ENCODE measurements around the gene CACNA2D3.

DNA sequence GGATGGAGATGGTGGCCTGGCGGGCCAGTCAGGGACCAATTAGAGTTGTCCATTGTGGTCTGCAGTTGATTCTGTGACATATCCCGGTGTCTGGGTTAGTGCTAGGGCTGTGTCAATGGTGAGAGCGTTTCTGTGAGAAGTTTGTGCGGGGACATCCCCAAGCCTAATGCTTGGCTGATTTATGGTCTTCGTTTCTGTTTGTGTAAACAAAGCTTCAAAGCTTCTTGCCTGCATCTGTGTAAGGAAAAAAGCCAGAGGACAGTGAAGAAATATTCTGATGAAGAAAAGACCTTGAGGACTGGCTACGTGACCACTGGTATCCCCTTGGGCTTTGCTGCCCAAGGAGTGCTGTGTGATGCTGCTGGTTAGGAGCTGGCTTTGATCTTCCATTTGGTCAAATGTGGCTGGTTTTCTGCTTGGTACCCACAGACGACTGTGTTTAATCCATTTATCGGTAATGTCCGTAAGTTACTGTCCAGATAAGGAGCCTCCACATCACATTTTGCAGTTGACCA lies 880.1 kb downstream of the CACNA2D3 start:
- TF ChIP-seq CTCF (conservative IDR thresholded peaks at IDR 0.05; ENCODE audit: low read depth, low read length): no peak
- no peak for TF ChIP-seq EZH2 (IDR thresholded peaks at IDR 0.05; ENCODE audit: low read length, unreplicated experiment)
